HG03095 (cell line): ENCODE data around the gene CTDSPL.

ENCODE experiments used
- ATAC-seq: cut with Tn5 transposase; IDR thresholded peaks from one replicate; pipeline ENCODE4 v1.9.1; 2021; ENCODE audit warnings: moderate library complexity; ENCODE audit not compliant: unreplicated experiment

Gene CTDSPL

GRCh38 chr3:38015485-38015884 is 153.8 kb downstream of the CTDSPL start:
- ATAC-seq = no peak

DNA sequence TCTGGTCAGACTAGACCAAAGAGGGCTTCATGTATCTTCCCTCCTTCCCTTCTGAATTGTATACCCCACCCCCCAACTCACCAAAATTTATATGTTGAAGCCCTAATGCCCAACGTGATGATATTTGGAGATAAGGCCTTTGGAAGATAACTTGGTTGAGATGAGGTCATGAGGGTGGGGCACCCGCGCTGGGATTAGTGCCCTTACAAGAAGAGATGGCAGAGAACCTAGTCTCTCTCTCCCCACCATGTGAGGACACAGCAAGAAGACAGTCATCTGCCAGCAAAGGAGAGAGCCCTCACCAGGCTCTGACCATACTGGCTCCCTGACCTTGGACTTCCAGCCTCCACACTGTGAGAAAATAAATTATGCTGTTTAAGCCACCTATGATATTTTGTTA is 154.3 kb downstream of the CTDSPL start:
- ATAC-seq = no peak

GRCh38 chr3:38016410-38016809 is 154.7 kb downstream of the CTDSPL start:
- no peak for ATAC-seq

GRCh38 chr3:38016847-38017444 is 155.3 kb downstream of the CTDSPL start:
- no peak for ATAC-seq

DNA sequence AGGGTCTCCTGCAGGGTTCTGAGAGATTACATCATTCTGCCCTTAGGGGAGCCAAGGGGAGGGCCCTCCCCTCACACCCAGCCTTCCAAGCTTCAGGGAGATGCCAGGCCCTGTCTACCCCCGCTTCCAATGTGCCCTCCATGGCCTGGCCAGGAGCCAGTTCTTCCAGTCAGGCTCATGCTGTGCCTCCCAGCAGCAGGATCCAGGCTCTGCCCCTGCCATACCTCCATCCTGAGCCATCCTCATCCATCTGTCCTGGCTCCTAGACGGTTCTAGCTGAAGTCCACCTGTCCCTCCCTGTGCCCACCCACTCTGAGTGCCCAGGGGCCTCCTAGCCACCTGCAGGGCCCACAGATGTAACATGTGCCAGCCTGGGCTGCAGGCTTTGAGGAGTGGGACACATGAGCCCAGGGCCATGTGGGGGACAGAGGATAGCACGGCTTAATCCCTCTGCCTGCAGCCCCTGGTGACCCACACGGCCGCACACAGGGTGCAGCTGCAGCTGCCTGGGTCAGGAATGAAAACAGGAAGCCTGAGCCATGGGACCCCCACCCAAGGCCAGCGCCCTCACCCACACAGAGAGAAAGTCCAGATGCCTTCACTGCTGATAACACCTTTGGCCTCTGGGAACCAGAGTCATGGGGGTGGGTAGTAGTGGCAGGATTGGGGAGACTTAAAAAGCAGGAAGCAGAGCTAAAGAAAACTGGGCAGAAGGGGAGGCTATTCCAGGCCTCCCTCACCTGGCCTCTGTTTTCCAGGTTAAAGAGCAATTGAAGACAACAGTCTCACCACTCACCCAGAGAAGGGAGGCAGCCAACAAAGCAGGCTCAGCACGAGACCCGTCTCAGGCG is 156.0 kb downstream of the CTDSPL start:
- no peak for ATAC-seq

- ATAC-seq = no peak
These were observed 156.9 kb downstream of the CTDSPL start for GRCh38 chr3:38018296-38019266.

DNA sequence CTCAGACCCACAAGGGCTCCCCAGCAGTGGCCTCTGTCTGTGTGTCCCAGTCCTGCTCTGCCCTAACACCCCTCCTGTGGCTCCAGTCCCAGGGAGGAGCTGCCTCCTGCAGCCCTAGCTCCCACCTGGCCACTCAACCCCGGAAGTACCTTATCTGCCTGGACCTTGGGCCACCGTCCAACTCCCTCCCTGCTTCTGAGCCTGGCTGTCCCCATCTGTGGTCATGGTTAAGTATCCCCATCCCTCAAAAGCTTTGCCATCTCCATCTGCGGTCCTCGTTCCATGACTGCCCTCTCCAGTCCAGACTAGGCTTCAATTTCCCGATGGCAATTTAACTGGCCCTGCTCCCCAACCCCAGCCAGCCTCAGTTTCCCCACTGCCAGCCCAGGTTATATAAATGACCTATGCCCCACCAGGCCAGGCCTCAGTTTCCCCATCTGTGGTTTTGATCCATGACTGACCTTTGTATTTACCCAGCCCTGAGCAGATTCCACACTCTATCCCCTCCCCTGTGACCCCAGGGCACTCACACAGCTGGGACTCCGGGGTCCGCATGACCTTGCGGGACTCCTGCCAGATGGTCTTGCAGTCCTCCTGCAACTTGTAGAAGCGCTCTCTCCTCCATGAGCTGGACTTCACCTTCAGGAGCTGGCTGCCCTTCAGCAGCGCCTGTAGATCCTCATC is 158.1 kb downstream of the CTDSPL start:
- no peak for ATAC-seq

GRCh38 chr3:38020342-38020726 is 158.7 kb downstream of the CTDSPL start:
- ATAC-seq = no peak

DNA sequence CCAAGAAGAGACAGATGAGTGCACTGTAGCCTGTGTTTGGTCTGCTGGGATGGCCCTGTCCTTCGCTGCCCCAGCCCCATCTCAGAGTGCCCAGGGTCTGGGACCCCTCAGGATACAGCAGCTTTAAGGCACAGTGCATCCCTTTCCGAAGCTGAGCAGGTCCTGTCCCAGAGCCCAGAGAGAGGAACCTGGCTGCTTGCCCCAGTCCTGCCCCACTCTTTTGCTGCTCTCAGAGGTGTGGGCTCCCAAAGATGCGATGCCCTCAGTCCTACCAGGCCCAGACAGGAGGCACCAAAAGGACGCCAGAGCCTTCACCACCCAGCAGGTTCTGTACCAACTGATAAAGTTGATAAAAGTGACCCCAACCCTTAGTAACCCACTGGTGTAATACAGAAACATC is 159.5 kb downstream of the CTDSPL start:
- ATAC-seq = no peak

GRCh38 chr3:38022301-38022700 is 160.6 kb downstream of the CTDSPL start:
- no peak for ATAC-seq

- no peak for ATAC-seq
These were observed 161.4 kb downstream of the CTDSPL start for GRCh38 chr3:38022896-38023709.

- ATAC-seq = no peak
These were observed 165.2 kb downstream of the CTDSPL start for GRCh38 chr3:38026856-38027255.

DNA sequence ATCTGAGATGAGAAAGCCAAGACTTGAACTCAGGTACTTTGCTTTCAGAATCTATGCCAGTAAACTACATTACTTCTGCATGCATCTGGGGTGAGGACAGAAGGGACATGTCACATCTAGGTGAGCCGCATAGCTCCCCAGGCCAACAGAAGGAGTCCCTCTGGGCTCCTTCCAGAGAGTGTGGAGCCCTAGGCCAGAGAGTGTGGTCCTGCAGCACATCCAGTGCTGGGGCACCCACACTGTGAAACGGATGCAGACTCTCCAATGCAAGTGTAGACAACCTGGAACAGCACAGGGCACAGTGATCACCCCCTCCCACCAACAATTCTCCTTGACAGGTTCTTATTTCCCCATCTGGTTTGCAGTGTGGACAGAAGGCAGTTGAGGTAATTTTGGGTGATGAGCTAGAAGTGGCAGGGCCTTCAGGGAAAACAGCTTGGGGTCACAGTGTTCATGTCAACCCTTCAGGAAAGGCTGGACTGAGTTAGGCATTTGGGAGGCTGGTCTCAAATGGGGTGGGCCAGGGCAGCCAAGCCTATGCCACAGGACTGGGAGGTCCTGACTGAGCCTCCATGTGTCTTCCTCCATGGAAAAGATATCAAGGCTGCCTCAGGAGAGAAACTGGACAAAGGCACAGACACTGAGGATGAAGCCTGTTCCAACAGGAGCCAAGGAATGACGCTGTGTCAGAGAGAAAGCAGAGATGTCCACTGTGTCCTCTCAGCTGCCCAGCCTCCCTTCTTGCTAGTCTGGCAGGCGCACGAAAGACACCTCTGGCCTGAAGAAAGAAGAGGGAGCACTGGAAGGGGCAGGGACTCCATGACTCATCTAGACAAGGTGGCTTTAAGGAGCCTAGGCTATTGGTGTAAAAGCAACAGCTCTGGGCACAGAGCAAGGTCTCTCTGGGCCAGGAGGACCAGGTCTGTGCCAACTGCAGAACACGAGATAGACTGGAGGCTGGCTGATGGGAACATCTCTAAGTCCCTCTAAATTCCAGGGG is 166.1 kb downstream of the CTDSPL start:
- no peak for ATAC-seq

DNA sequence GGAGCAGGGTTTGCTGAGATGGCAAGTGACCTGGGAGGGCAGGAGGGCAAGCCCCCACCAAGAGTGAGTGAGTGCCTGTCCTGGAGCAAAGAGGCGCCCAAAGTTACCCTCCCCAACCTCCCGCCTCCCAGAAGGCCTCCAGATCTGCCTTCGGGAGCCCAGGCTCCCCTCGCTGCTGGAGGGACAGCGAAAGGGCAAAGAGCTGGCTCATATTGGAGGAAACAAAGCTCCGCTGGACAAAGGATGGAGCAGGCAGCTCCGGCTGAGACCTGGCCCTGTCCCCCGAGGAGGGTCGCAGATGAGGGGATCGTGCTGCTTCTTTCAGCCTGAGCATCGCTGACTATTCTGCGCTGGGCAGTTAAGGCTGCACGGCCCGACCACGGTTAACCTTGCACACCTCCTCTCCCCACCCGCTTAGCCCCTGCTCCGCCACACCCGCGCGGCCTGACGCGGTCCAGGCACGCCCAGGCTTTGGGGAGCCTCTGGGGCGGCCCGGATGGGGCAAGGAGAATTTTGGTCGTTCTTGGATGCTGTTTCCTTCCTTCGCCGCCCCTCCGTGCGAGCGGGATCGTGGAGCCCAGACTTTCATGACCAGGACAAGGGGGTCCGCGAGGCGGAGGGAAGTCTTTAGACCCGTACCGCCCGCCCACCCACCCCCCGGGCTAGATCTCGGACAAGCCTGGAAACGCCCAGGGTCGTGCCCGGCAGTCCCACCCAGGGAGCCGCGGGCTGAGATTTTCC is 167.1 kb downstream of the CTDSPL start:
- ATAC-seq = no peak

DNA sequence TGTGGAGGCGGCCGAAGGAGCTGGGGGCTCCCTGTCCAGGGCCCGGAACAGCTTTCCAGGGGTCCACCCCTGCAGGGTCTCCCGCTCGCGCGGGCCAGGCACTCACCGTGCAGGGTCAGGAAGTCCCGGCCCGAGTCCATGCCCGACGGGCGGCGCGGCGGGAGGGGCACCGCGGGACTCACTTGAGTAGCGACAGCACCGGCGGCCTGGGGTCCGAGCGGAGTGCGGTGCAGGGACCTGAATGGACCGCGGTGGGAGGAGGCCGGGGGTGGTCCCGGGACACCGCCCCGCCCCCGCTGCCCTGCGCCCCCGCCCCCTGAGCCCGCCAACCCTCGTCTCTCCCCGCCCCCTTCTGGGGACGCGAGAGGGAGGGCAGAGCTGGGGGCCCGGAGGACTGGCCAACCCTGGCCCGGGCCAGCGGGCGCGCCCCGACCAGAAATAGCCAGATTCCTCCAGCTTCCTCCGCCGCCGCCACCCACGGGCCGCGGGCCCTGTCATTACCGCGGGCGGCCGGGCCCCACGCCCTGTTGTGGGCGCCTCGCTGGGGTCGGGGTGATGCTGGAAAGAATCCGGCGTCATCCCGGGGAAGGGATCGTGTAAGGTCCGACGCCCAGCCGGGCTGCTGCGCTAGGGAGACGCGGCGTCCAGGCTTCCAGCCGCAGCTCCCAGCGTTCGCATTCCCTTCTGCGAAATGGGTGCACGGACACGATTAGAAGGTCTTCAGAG is 167.9 kb downstream of the CTDSPL start, which contains the start of gene PLCD1:
Gene PLCD1, minus strand, starts transcription at position 243 of the 726 bp plus-strand sequence. Its CDS starts 103 bp downstream, at position 140.
- no peak for ATAC-seq

- ATAC-seq = no peak
These were observed 168.7 kb downstream of the CTDSPL start for GRCh38 chr3:38030126-38031021.
